Measurements from ENCODE around the gene FAM149B1.

DNA sequence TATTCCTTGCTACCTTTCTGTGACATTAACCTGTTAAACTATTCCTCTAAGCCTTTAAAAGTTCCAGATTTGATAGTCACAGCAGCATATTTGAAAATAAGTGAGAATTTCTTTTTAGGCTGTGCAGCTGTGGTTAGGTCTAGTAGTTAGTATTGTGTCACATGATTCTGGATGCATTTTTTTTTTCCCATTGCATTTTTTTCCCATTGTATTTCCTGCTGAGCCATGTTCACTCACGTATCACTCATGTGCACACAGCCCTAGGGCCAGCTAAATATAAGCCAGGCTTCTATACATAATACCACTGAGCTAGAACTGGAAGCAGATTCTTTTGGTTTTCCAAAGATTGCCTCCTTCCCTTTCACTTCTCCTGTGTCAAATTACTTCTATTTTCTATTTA lies 41.8 kb downstream of the FAM149B1 start:
- TF ChIP-seq POLR2A (IDR thresholded peaks at IDR 0.05): no peak
- TF ChIP-seq, protein P1, sequence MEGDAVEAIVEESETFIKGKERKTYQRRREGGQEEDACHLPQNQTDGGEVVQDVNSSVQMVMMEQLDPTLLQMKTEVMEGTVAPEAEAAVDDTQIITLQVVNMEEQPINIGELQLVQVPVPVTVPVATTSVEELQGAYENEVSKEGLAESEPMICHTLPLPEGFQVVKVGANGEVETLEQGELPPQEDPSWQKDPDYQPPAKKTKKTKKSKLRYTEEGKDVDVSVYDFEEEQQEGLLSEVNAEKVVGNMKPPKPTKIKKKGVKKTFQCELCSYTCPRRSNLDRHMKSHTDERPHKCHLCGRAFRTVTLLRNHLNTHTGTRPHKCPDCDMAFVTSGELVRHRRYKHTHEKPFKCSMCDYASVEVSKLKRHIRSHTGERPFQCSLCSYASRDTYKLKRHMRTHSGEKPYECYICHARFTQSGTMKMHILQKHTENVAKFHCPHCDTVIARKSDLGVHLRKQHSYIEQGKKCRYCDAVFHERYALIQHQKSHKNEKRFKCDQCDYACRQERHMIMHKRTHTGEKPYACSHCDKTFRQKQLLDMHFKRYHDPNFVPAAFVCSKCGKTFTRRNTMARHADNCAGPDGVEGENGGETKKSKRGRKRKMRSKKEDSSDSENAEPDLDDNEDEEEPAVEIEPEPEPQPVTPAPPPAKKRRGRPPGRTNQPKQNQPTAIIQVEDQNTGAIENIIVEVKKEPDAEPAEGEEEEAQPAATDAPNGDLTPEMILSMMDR (IDR thresholded peaks at IDR 0.05 in 8 of 11, conservative IDR thresholded peaks at IDR 0.05 in 3 of 11): no peak

Measured in spleen (tissue), 7 donors.